Activated naive CD4-positive, alpha-beta T cell treated with anti-CD3 and anti-CD28 coated beads for 36 hours (primary cell): ENCODE results near the gene CABP4. TPM values are rescaled to one million over a fixed set of nuclear protein-coding genes. Genes with fewer than 3 reads are reported as not detected.

Source experiments
- CTCF ChIA-PET: fragments of 350-600 bp; sonication (Branson Sonifier 250); formaldehyde crosslinking; loops from one replicate; lab custom pipeline; 2021; ENCODE audit warnings: antibody characterized with exemption; lab: Charles Lee
- DNase-seq: peaks from one replicate; pipeline ENCODE4 v3.0.0-alpha.2; 2020
- H3K27ac Mint-ChIP-seq: one replicate; pipeline ENCODE4 v1.8.0; 2021; ENCODE audit warnings: mild to moderate bottlenecking, mixed read lengths
- H3K27me3 Mint-ChIP-seq: one replicate; pipeline ENCODE4 v1.8.0; 2021; ENCODE audit warnings: low read depth, mixed read lengths
- H3K36me3 Mint-ChIP-seq: one replicate; pipeline ENCODE4 v1.8.0; 2021; ENCODE audit warnings: low read depth, mixed read lengths
- H3K4me1 Mint-ChIP-seq: one replicate; pipeline ENCODE4 v1.8.0; 2021; ENCODE audit warnings: low read depth, mixed read lengths
- H3K4me3 Mint-ChIP-seq: one replicate; pipeline ENCODE4 v1.8.0; 2021; ENCODE audit warnings: mild to moderate bottlenecking, moderate library complexity, mixed read lengths
- H3K9me3 Mint-ChIP-seq: one replicate; pipeline ENCODE4 v1.8.0; 2021; ENCODE audit warnings: mixed read lengths
- intact Hi-C: fragments of 100-400 bp; cut with micrococcal nuclease; formaldehyde crosslinking; loops from one replicate; pipeline ENCODE4 v1.15.1; 2023
- total RNA-seq, 2 experiments: library from RNA; stranded (reverse); gene quantifications; one replicate each; pipeline ENCODE4 v1.2.3, GENCODE V29; 2021

The CABP4 gene
- 1 to 10 TPM; 1.4 to 2.3 TPM for total RNA-seq

GRCh38 chr11:67455054-67455453, at the start of gene CABP4:
Gene CABP4 (plus strand): TSS chr11:67455354. CDS start chr11:67455424, 70 bp downstream.
- Mint-ChIP-seq H3K27me3 (no peaks in the 10 kb centered on the region), H3K4me1 (peaks cover 11% of the 10 kb centered on the region), H3K4me3 (no peak within 1 kb of the TSS), H3K27ac (no peak within 1 kb of the TSS), H3K9me3 (no peaks in the 10 kb centered on the region), H3K36me3 (no peaks in the 10 kb centered on the region)
- intact Hi-C loops = no loop called here
- CTCF ChIA-PET = no interaction called here
- no peak for DNase-seq

- H3K9me3 Mint-ChIP-seq = no peaks in the 10 kb centered on the region
- peak overlapping the region; percentile 92 for H3K27ac Mint-ChIP-seq
- intact Hi-C loops = loop anchor here (10.0 kb wide), 1 partner anchor 399 kb away; no protein-coding TSS in a partner anchor
- CTCF ChIA-PET = interaction anchor here (1.2 to 6.2 kb wide), 2 partner anchors 13 to 14 kb away, joined by 3 to 28 read pairs; partner anchors contain the start of gene RAD9A
- H3K36me3 Mint-ChIP-seq = peaks cover 31% of the 10 kb centered on the region
- H3K4me3 Mint-ChIP-seq = peak overlapping the region; percentile 83
- H3K4me1 Mint-ChIP-seq = peaks cover 67% of the 10 kb centered on the region
- no peak for DNase-seq
- H3K27me3 Mint-ChIP-seq = no peaks in the 10 kb centered on the region
Observed at GRCh38 chr11:67405688-67406339, 49.3 kb upstream of the CABP4 start.

- CTCF ChIA-PET = interaction anchor here (0.8 to 3.0 kb wide), 3 partner anchors 15 to 33 kb away, joined by 3 to 18 read pairs (median 4); partner anchors contain the start of genes CLCF1, PTPRCAP and RAD9A
- no peaks in the 10 kb centered on the region for H3K27me3 Mint-ChIP-seq
- H3K9me3 Mint-ChIP-seq = no peaks in the 10 kb centered on the region
- intact Hi-C loops = loop anchor here (10.0 kb wide), 1 partner anchor 398 kb away; no protein-coding TSS in a partner anchor
- H3K36me3 Mint-ChIP-seq = peaks cover 31% of the 10 kb centered on the region
- H3K4me1 Mint-ChIP-seq = peaks cover 74% of the 10 kb centered on the region
- peak overlapping the region; percentile 92 for H3K27ac Mint-ChIP-seq
- peak overlapping the region; percentile 83 for H3K4me3 Mint-ChIP-seq
- DNase-seq = no peak
Observed at GRCh38 chr11:67406420-67406968, 48.7 kb upstream of the CABP4 start.

GRCh38 chr11:67406969-67407687, 48.0 kb upstream of the CABP4 start:
- H3K27me3 Mint-ChIP-seq = no peaks in the 10 kb centered on the region
- intact Hi-C loops = loop anchor here (1.0 to 10.0 kb wide), 2 partner anchors 99 to 398 kb away; no protein-coding TSS in a partner anchor
- H3K4me3 Mint-ChIP-seq = peak overlapping the region; percentile 83
- H3K36me3 Mint-ChIP-seq = peaks cover 31% of the 10 kb centered on the region
- peaks cover 81% of the 10 kb centered on the region for H3K4me1 Mint-ChIP-seq
- H3K9me3 Mint-ChIP-seq = no peaks in the 10 kb centered on the region
- CTCF ChIA-PET = interaction anchor here (0.8 to 3.0 kb wide), 5 partner anchors 16 to 238 kb away, joined by 3 to 18 read pairs (median 4); partner anchors contain the start of genes CLCF1, PTPRCAP and RAD9A
- peak overlapping the region; percentile 92 for H3K27ac Mint-ChIP-seq
- DNase-seq = peak; percentile 67

- H3K36me3 Mint-ChIP-seq = peaks cover 31% of the 10 kb centered on the region
- intact Hi-C loops = loop anchor here (1.0 to 10.0 kb wide), 3 partner anchors 29 to 397 kb away; no protein-coding TSS in a partner anchor
Observed at GRCh38 chr11:67407688-67408163, 47.4 kb upstream of the CABP4 start.

GRCh38 chr11:67408437-67409200, 46.5 kb upstream of the CABP4 start:
- peaks cover 31% of the 10 kb centered on the region for H3K36me3 Mint-ChIP-seq

More at GRCh38 chr11:67407688-67408163, 47.4 kb upstream of the CABP4 start:
- Mint-ChIP-seq H3K9me3 (no peaks in the 10 kb centered on the region), H3K4me1 (peaks cover 81% of the 10 kb centered on the region), H3K27ac (peak overlapping the region; percentile 92), H3K27me3 (no peaks in the 10 kb centered on the region), H3K4me3 (peak overlapping the region; percentile 83)
- CTCF ChIA-PET = interaction anchor here (0.9 to 3.0 kb wide), 4 partner anchors 31 to 237 kb away, joined by 3 to 18 read pairs (median 4); partner anchors contain the start of genes CLCF1 and PTPRCAP
- DNase-seq = no peak

GRCh38 chr11:67409261-67409666, 45.9 kb upstream of the CABP4 start:
- intact Hi-C loops = loop anchor here (1.0 to 10.0 kb wide), 2 partner anchors 8 to 396 kb away; no protein-coding TSS in a partner anchor
- no peaks in the 10 kb centered on the region for H3K9me3 Mint-ChIP-seq
- DNase-seq = peak; percentile 87
- no peaks in the 10 kb centered on the region for H3K27me3 Mint-ChIP-seq
- peaks cover 31% of the 10 kb centered on the region for H3K36me3 Mint-ChIP-seq
- H3K27ac Mint-ChIP-seq = peak overlapping the region; percentile 96
- H3K4me1 Mint-ChIP-seq = peaks cover 79% of the 10 kb centered on the region
- CTCF ChIA-PET = interaction anchor here (1.5 to 3.0 kb wide), 2 partner anchors 11 to 29 kb away, joined by 4 to 18 read pairs; partner anchors contain the start of gene PTPRCAP
- H3K4me3 Mint-ChIP-seq = peak overlapping the region; percentile 83

More at GRCh38 chr11:67408437-67409200, 46.5 kb upstream of the CABP4 start:
- Mint-ChIP-seq H3K27ac (peak overlapping the region; percentile 92), H3K9me3 (no peaks in the 10 kb centered on the region), H3K27me3 (no peaks in the 10 kb centered on the region), H3K4me3 (peak overlapping the region; percentile 83), H3K4me1 (peaks cover 80% of the 10 kb centered on the region)
- intact Hi-C loops = loop anchor here (1.0 to 10.0 kb wide), 3 partner anchors 9 to 396 kb away; no protein-coding TSS in a partner anchor
- peak; percentile 44 for DNase-seq
- CTCF ChIA-PET = interaction anchor here (0.9 to 3.0 kb wide), 3 partner anchors 11 to 236 kb away, joined by 3 to 18 read pairs (median 4); partner anchors contain the start of gene PTPRCAP

GRCh38 chr11:67409781-67410368, 45.3 kb upstream of the CABP4 start:
- H3K27ac Mint-ChIP-seq = peak overlapping the region; percentile 96
- H3K4me3 Mint-ChIP-seq = peak overlapping the region; percentile 83
- intact Hi-C loops = loop anchor here (1.0 to 10.0 kb wide), 2 partner anchors 7 to 395 kb away; no protein-coding TSS in a partner anchor
- CTCF ChIA-PET = interaction anchor here (1.5 kb wide), 1 partner anchor 10 kb away, joined by 4 read pairs; no protein-coding TSS in a partner anchor
- H3K4me1 Mint-ChIP-seq = peaks cover 81% of the 10 kb centered on the region
- no peaks in the 10 kb centered on the region for H3K9me3 Mint-ChIP-seq
- no peaks in the 10 kb centered on the region for H3K27me3 Mint-ChIP-seq
- DNase-seq = no peak
- H3K36me3 Mint-ChIP-seq = peaks cover 27% of the 10 kb centered on the region

GRCh38 chr11:67410369-67410831, 44.8 kb upstream of the CABP4 start:
- CTCF ChIA-PET = no interaction called here
- no peak for DNase-seq
- peak overlapping the region; percentile 96 for H3K27ac Mint-ChIP-seq
- H3K27me3 Mint-ChIP-seq = no peaks in the 10 kb centered on the region
- peak overlapping the region; percentile 83 for H3K4me3 Mint-ChIP-seq
- intact Hi-C loops = no loop called here
- peaks cover 80% of the 10 kb centered on the region for H3K4me1 Mint-ChIP-seq
- peaks cover 23% of the 10 kb centered on the region for H3K36me3 Mint-ChIP-seq
- H3K9me3 Mint-ChIP-seq = no peaks in the 10 kb centered on the region

GRCh38 chr11:67410984-67411784, 44.0 kb upstream of the CABP4 start:
- Mint-ChIP-seq H3K27ac (peak overlapping the region; percentile 96), H3K36me3 (peaks cover 16% of the 10 kb centered on the region), H3K9me3 (no peaks in the 10 kb centered on the region), H3K27me3 (no peaks in the 10 kb centered on the region), H3K4me3 (no peak overlapping the region), H3K4me1 (peaks cover 78% of the 10 kb centered on the region)
- CTCF ChIA-PET = no interaction called here
- intact Hi-C loops = no loop called here
- no peak for DNase-seq
